Measurements from ENCODE around the gene OR10H5. TPM values are rescaled to one million over a fixed set of nuclear protein-coding genes. Genes with fewer than 3 reads are reported as not detected.
"Not testable (repeated sequence)": the region's sequence is repeated elsewhere in the genome, so short reads cannot be mapped to it uniquely, and the experiment has no call there.

Gene OR10H5
- total RNA-seq, 1 experiment from 2014 or later: not detected

GRCh38 chr19:15829306-15829698, 41.8 kb downstream of the OR10H5 start:
- BruUV-seq (replicated peaks): no TSS peak
- ChIA-PET POLR2A (ENCODE audit: low non-redundant PET) (no interaction called here), CTCF (no interaction called here)
- no peak for DNase-seq (ENCODE audit: low spot score)
- Histone ChIP-seq H3K27me3 (replicated peaks; ENCODE audit: insufficient read depth, low read depth, low read length, poor library complexity) (peaks cover 41% of the 10 kb centered on the region), H3K4me3 (ENCODE audit: low read depth, low read length, poor library complexity, severe bottlenecking) (no peak overlapping the region), H3K27ac (ENCODE audit: low read depth, low read length, poor library complexity, severe bottlenecking) (no peak overlapping the region), H3K9me3 (ENCODE audit: low read depth, low read length, poor library complexity, severe bottlenecking) (no peaks in the 10 kb centered on the region), H3K36me3 (ENCODE audit: insufficient read depth, low read length, poor library complexity, severe bottlenecking) (no peaks in the 10 kb centered on the region), H3K4me1 (ENCODE audit: insufficient read depth, low read length, poor library complexity, severe bottlenecking) (no peaks in the 10 kb centered on the region)
- TF ChIP-seq EZH2 (IDR thresholded peaks at IDR 0.05; ENCODE audit: borderline replicate concordance, low read depth, low read length, poor library complexity, severe bottlenecking): no peak
- intact Hi-C loops (cut with micrococcal nuclease; ENCODE audit: unreplicated experiment): no loop called here

GRCh38 chr19:15829786-15830185, 42.3 kb downstream of the OR10H5 start:
- H3K36me3 ChIP-seq (ENCODE audit: insufficient read depth, low read length, poor library complexity, severe bottlenecking): no peaks in the 10 kb centered on the region
- POLR2A ChIA-PET (ENCODE audit: low non-redundant PET): no interaction called here
- TF ChIP-seq EZH2 (IDR thresholded peaks at IDR 0.05; ENCODE audit: borderline replicate concordance, low read depth, low read length, poor library complexity, severe bottlenecking) (no peak), CTCF (conservative IDR thresholded peaks at IDR 0.05; ENCODE audit: low read depth, low read length) (no peak)
- no peak for DNase-seq (ENCODE audit: low spot score)
- intact Hi-C loops (cut with micrococcal nuclease; ENCODE audit: unreplicated experiment): no loop called here
- H3K27me3 ChIP-seq (replicated peaks; ENCODE audit: insufficient read depth, low read depth, low read length, poor library complexity): peaks cover 41% of the 10 kb centered on the region
- H3K27ac ChIP-seq (ENCODE audit: low read depth, low read length, poor library complexity, severe bottlenecking): no peak overlapping the region
- H3K9me3 ChIP-seq (ENCODE audit: low read depth, low read length, poor library complexity, severe bottlenecking): no peaks in the 10 kb centered on the region
- BruUV-seq (replicated peaks): no TSS peak
- H3K4me3 ChIP-seq (ENCODE audit: low read depth, low read length, poor library complexity, severe bottlenecking): no peak overlapping the region
- CTCF ChIA-PET: no interaction called here
- no peaks in the 10 kb centered on the region for H3K4me1 ChIP-seq (ENCODE audit: insufficient read depth, low read length, poor library complexity, severe bottlenecking)

- peaks cover 4% of the 10 kb centered on the region for H3K4me1 ChIP-seq (ENCODE audit: insufficient read depth, low read length, poor library complexity, severe bottlenecking)
- POLR2A ChIA-PET (ENCODE audit: low non-redundant PET): no interaction called here
- no peak for DNase-seq (ENCODE audit: low spot score)
- no peak for TF ChIP-seq CTCF (conservative IDR thresholded peaks at IDR 0.05; ENCODE audit: low read depth, low read length)
- no peak for TF ChIP-seq EZH2 (IDR thresholded peaks at IDR 0.05; ENCODE audit: borderline replicate concordance, low read depth, low read length, poor library complexity, severe bottlenecking)
- no TSS peak for BruUV-seq (replicated peaks)
- H3K27me3 ChIP-seq (replicated peaks; ENCODE audit: insufficient read depth, low read depth, low read length, poor library complexity): peaks cover 37% of the 10 kb centered on the region
- intact Hi-C loops (cut with micrococcal nuclease; ENCODE audit: unreplicated experiment): no loop called here
- no peaks in the 10 kb centered on the region for H3K36me3 ChIP-seq (ENCODE audit: insufficient read depth, low read length, poor library complexity, severe bottlenecking)
- H3K9me3 ChIP-seq (ENCODE audit: low read depth, low read length, poor library complexity, severe bottlenecking): no peaks in the 10 kb centered on the region
- CTCF ChIA-PET: no interaction called here
- H3K4me3 ChIP-seq (ENCODE audit: low read depth, low read length, poor library complexity, severe bottlenecking): no peak overlapping the region
- no peak overlapping the region for H3K27ac ChIP-seq (ENCODE audit: low read depth, low read length, poor library complexity, severe bottlenecking)
These were observed 44.2 kb downstream of the OR10H5 start for GRCh38 chr19:15831626-15832025.

GRCh38 chr19:15834232-15834631, 46.8 kb downstream of the OR10H5 start:
- CTCF ChIA-PET; intact Hi-C loops (cut with micrococcal nuclease; ENCODE audit: unreplicated experiment): not testable (repeated sequence)

GRCh38 chr19:15835565-15836329, 48.3 kb downstream of the OR10H5 start:
- not testable (repeated sequence) for H3K4me1 ChIP-seq (ENCODE audit: insufficient read depth, low read length, poor library complexity, severe bottlenecking)
- POLR2A ChIA-PET (ENCODE audit: low non-redundant PET): interaction anchor here (0.6 kb wide), 1 partner anchor 145 kb away, joined by 3 read pairs; no protein-coding TSS in a partner anchor

More at GRCh38 chr19:15834232-15834631, 46.8 kb downstream of the OR10H5 start:
- H3K36me3 ChIP-seq (ENCODE audit: insufficient read depth, low read length, poor library complexity, severe bottlenecking); H3K9me3 ChIP-seq (ENCODE audit: low read depth, low read length, poor library complexity, severe bottlenecking); BruUV-seq (replicated peaks); DNase-seq (ENCODE audit: low spot score); POLR2A ChIA-PET (ENCODE audit: low non-redundant PET); H3K4me1 ChIP-seq (ENCODE audit: insufficient read depth, low read length, poor library complexity, severe bottlenecking); H3K27ac ChIP-seq (ENCODE audit: low read depth, low read length, poor library complexity, severe bottlenecking); H3K4me3 ChIP-seq (ENCODE audit: low read depth, low read length, poor library complexity, severe bottlenecking): not testable (repeated sequence)
- peaks cover 21% of the 10 kb centered on the region for H3K27me3 ChIP-seq (replicated peaks; ENCODE audit: insufficient read depth, low read depth, low read length, poor library complexity)

More at GRCh38 chr19:15835565-15836329, 48.3 kb downstream of the OR10H5 start:
- H3K36me3 ChIP-seq (ENCODE audit: insufficient read depth, low read length, poor library complexity, severe bottlenecking); CTCF ChIA-PET; DNase-seq (ENCODE audit: low spot score); intact Hi-C loops (cut with micrococcal nuclease; ENCODE audit: unreplicated experiment); H3K9me3 ChIP-seq (ENCODE audit: low read depth, low read length, poor library complexity, severe bottlenecking); BruUV-seq (replicated peaks); H3K27me3 ChIP-seq (replicated peaks; ENCODE audit: insufficient read depth, low read depth, low read length, poor library complexity): not testable (repeated sequence)
- Histone ChIP-seq H3K4me3 (ENCODE audit: low read depth, low read length, poor library complexity, severe bottlenecking) (peak overlapping the region; percentile 63), H3K27ac (ENCODE audit: low read depth, low read length, poor library complexity, severe bottlenecking) (peak overlapping the region; percentile 92)

All from A673 (cell line).